HepG2 (cell line): ENCODE measurements around the gene ALG11. TPM values are rescaled to one million over a fixed set of nuclear protein-coding genes. Genes with fewer than 3 reads are reported as not detected.
A peak's percentile ranks its signal among the peaks of the same experiment; 100 is the strongest.

Source experiments
- ATF5 ChIP-seq: sonication (generic); formaldehyde crosslinking; IDR thresholded peaks from 2 replicates; pipeline ENCODE4 v1.4.0; 2020; ENCODE audit warnings: mild to moderate bottlenecking, low read depth, missing genetic modification reagents
- DDIT3 ChIP-seq: sonication (generic); formaldehyde crosslinking; IDR thresholded peaks from 2 replicates; pipeline ENCODE4 v1.4.0; 2020; ENCODE audit warnings: mild to moderate bottlenecking, missing genetic modification reagents
- ETV6 ChIP-seq: sonication (generic); formaldehyde crosslinking; conservative IDR thresholded peaks from 2 replicates; pipeline ENCODE4 v1.4.0; 2020; ENCODE audit warnings: missing genetic modification reagents
- HMGA1 ChIP-seq: sonication (generic); formaldehyde crosslinking; conservative IDR thresholded peaks from 2 replicates; pipeline ENCODE4 v1.4.0; 2020; ENCODE audit warnings: missing genetic modification reagents
- ISL2 ChIP-seq: sonication (generic); formaldehyde crosslinking; IDR thresholded peaks from 2 replicates; pipeline ENCODE4 v1.5.0; 2020; ENCODE audit warnings: missing genetic modification reagents
- KMT2A ChIP-seq: sonication (generic); formaldehyde crosslinking; IDR thresholded peaks from 2 replicates; pipeline ENCODE4 v1.4.0; 2020; ENCODE audit warnings: missing genetic modification reagents
- MTERF4 ChIP-seq: sonication (generic); formaldehyde crosslinking; IDR thresholded peaks from 2 replicates; pipeline ENCODE4 v1.8.0; 2023; ENCODE audit warnings: mild to moderate bottlenecking, missing genetic modification reagents
- NCOA1 ChIP-seq: sonication (generic); formaldehyde crosslinking; IDR thresholded peaks from 2 replicates; pipeline ENCODE4 v1.9.0; 2021; ENCODE audit warnings: missing genetic modification reagents
- NRL ChIP-seq: sonication (generic); formaldehyde crosslinking; IDR thresholded peaks from 2 replicates; pipeline ENCODE4 v1.5.0; 2020; ENCODE audit warnings: missing genetic modification reagents, mild to moderate bottlenecking, moderate library complexity, borderline replicate concordance
- RERE ChIP-seq: IDR thresholded peaks from 2 replicates; pipeline ENCODE4 v1.6.1; 2016; ENCODE audit warnings: low read depth, missing genetic modification reagents, missing compliant biosample characterization
- SALL1 ChIP-seq: sonication (generic); formaldehyde crosslinking; IDR thresholded peaks from 2 replicates; pipeline ENCODE4 v1.8.0; 2022; ENCODE audit warnings: mild to moderate bottlenecking, missing genetic modification reagents
- THAP11 ChIP-seq: IDR thresholded peaks from 2 replicates; pipeline ENCODE4 v1.6.1; 2016; ENCODE audit warnings: missing biosample characterization, missing genetic modification reagents
- YEATS2 ChIP-seq: sonication (generic); formaldehyde crosslinking; IDR thresholded peaks from 2 replicates; pipeline ENCODE4 v1.4.0; 2020; ENCODE audit warnings: missing genetic modification reagents, borderline replicate concordance
- ZNF616 ChIP-seq: sonication (generic); formaldehyde crosslinking; IDR thresholded peaks from 2 replicates; pipeline ENCODE4 v1.5.0; 2020; ENCODE audit warnings: low read depth, mild to moderate bottlenecking, missing genetic modification reagents
- ZNF703 ChIP-seq: sonication (generic); formaldehyde crosslinking; IDR thresholded peaks from 2 replicates; pipeline ENCODE4 v1.5.1; 2020; ENCODE audit warnings: missing genetic modification reagents, mild to moderate bottlenecking, moderate library complexity, borderline replicate concordance
- polyA plus RNA-seq, 8 experiments: library from polyadenylated mRNA; depleted of rRNA in 3 of 8; stranded (reverse) in 7 of 8; unstranded in 1 of 8; fragments of >200 nt; fragmentation: Illumina TruSeq in 4 of 8; extraction: Trizol in 4 of 8; gene quantifications; 2 replicates each; pipeline versions ENCODE4 v1.2.1 to v1.2.3, GENCODE V29; 2011 to 2016; ENCODE audit warnings: low read depth in 4 of 8, missing spikeins in 1 of 8, mixed read lengths in 1 of 8; ENCODE audit not compliant: insufficient read depth in 1 of 8
- total RNA-seq, 5 experiments: library from RNA; depleted of rRNA; stranded (reverse); fragments of >200 nt; fragmentation: Illumina TruSeq; extraction: Trizol; gene quantifications; 2 replicates each; pipeline ENCODE4 v1.2.3, GENCODE V29; 2016; ENCODE audit warnings: low read depth in 1 of 5
- TF ChIP-seq, protein P1 (sequence below): sonication (generic); formaldehyde crosslinking; IDR thresholded peaks from 2 replicates; pipeline ENCODE4 v1.5.0; 2020; ENCODE audit warnings: missing genetic modification reagents

Gene ALG11
- total and polyA plus RNA-seq, 2 of the 13 experiments (the other 11 are each of a cell fraction or from before 2014, with no cell fraction given) = 14.7 to 27.9 TPM

DNA sequence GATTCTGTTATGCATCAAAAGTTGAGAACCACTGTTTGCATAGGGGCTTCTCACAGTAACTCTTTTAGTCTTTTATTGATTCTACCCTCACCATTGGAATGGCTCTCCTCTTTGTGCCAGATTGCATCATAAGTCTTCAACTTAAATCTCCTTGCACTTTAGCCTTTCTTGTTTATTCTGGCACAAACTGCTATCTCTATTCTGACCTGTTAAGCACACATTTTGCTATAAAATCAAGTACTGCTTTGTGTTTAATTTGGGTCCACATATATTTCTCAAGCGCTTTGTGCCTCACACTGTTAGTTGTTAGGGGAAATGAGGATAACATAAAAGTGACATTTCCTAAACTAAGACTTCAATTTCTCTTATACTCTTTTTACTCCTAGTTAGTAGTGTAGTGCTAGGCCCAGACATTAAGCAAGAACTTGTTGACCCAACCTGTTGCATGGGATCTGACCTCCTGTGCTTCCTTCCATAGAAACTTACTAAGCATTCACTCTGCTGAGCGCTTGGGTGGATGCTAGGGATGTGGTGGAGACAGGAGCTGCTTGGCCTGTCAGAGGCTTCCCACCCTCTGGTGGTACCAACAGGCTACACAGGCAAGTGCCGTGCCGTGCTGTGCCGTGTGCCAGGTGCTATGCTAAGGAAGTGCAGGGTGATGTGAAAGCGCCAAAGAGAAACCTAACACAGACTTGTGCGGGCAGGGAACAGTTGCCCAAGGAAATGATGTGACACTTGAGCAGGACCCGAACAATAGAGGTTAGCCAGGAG is 13.5 kb downstream of the ALG11 start (continued):
- TF ChIP-seq ZNF616 (CRISPR knock-in tag) (0 out of 2 replicates have a peak, but pooled peaks have one; percentile 36), SALL1 (CRISPR knock-in tag) (peak; percentile 19), KMT2A (no peak), YEATS2 (CRISPR knock-in tag) (peak; percentile 36; the same call in 1 of the 2 replicates), ETV6 (no peak), THAP11 (peak; percentile 70), ATF5 (CRISPR knock-in tag) (no peak), ZNF703 (CRISPR knock-in tag) (peak; percentile 24; the same call in 1 of the 2 replicates), HMGA1 (CRISPR knock-in tag) (no peak), NRL (CRISPR knock-in tag) (0 out of 2 replicates have a peak, but pooled peaks have one; percentile 35), MTERF4 (CRISPR knock-in tag) (no peak), NCOA1 (0 out of 2 replicates have a peak, but pooled peaks have one; percentile 75), DDIT3 (CRISPR knock-in tag) (peak; percentile 62; the same call in 1 of the 2 replicates), ISL2 (CRISPR knock-in tag) (peak; percentile 98), RERE (CRISPR knock-in tag) (peak; percentile 84; the same call in 1 of the 2 replicates)
- TF ChIP-seq, protein P1, sequence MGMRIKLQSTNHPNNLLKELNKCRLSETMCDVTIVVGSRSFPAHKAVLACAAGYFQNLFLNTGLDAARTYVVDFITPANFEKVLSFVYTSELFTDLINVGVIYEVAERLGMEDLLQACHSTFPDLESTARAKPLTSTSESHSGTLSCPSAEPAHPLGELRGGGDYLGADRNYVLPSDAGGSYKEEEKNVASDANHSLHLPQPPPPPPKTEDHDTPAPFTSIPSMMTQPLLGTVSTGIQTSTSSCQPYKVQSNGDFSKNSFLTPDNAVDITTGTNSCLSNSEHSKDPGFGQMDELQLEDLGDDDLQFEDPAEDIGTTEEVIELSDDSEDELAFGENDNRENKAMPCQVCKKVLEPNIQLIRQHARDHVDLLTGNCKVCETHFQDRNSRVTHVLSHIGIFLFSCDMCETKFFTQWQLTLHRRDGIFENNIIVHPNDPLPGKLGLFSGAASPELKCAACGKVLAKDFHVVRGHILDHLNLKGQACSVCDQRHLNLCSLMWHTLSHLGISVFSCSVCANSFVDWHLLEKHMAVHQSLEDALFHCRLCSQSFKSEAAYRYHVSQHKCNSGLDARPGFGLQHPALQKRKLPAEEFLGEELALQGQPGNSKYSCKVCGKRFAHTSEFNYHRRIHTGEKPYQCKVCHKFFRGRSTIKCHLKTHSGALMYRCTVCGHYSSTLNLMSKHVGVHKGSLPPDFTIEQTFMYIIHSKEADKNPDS (CRISPR knock-in tag) = peak; percentile 73; the same call in 1 of the 2 replicates
